Panc1 (cell line): Measurements from ENCODE around the gene PNKP.

Source experiments
- TF ChIP-seq, protein P1 (sequence below): fragments of 450-650 bp; IDR thresholded peaks from 2 replicates; pipeline ENCODE4 v1.5.1; 2017; ENCODE audit warnings: mild to moderate bottlenecking
- TF ChIP-seq, protein P2 (sequence below), 2 experiments: IDR thresholded peaks; 2 replicates each; pipeline ENCODE4 v1.6.1; 2011 to 2012; ENCODE audit warnings: low read depth in 2 of 2, control low read depth in 1 of 2, low read length in 1 of 2, mild to moderate bottlenecking in 1 of 2, moderate library complexity in 1 of 2; ENCODE audit not compliant: insufficient read depth in 1 of 2

DNA sequence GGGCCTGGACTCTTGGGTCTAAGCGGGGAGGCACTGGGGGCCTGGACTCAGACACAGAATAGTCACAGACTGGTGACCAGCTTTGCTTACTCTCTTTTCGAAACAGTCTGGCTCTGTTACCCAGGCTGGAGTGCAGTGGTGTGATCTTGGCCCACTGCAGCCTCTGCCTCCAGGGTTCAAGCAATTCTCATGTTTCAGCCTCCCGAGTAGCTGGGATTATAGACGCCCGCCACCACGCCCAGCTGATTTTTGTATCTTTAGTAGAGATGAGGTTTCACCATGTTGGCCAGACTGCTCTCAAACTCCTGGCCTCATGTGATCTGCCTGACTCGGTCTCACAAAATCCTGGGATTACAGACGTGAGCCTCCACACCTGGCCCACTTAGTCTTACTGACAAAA lies 38.2 kb downstream of the PNKP start:
- TF ChIP-seq, protein P1, sequence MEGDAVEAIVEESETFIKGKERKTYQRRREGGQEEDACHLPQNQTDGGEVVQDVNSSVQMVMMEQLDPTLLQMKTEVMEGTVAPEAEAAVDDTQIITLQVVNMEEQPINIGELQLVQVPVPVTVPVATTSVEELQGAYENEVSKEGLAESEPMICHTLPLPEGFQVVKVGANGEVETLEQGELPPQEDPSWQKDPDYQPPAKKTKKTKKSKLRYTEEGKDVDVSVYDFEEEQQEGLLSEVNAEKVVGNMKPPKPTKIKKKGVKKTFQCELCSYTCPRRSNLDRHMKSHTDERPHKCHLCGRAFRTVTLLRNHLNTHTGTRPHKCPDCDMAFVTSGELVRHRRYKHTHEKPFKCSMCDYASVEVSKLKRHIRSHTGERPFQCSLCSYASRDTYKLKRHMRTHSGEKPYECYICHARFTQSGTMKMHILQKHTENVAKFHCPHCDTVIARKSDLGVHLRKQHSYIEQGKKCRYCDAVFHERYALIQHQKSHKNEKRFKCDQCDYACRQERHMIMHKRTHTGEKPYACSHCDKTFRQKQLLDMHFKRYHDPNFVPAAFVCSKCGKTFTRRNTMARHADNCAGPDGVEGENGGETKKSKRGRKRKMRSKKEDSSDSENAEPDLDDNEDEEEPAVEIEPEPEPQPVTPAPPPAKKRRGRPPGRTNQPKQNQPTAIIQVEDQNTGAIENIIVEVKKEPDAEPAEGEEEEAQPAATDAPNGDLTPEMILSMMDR = no peak
- TF ChIP-seq, protein P2, sequence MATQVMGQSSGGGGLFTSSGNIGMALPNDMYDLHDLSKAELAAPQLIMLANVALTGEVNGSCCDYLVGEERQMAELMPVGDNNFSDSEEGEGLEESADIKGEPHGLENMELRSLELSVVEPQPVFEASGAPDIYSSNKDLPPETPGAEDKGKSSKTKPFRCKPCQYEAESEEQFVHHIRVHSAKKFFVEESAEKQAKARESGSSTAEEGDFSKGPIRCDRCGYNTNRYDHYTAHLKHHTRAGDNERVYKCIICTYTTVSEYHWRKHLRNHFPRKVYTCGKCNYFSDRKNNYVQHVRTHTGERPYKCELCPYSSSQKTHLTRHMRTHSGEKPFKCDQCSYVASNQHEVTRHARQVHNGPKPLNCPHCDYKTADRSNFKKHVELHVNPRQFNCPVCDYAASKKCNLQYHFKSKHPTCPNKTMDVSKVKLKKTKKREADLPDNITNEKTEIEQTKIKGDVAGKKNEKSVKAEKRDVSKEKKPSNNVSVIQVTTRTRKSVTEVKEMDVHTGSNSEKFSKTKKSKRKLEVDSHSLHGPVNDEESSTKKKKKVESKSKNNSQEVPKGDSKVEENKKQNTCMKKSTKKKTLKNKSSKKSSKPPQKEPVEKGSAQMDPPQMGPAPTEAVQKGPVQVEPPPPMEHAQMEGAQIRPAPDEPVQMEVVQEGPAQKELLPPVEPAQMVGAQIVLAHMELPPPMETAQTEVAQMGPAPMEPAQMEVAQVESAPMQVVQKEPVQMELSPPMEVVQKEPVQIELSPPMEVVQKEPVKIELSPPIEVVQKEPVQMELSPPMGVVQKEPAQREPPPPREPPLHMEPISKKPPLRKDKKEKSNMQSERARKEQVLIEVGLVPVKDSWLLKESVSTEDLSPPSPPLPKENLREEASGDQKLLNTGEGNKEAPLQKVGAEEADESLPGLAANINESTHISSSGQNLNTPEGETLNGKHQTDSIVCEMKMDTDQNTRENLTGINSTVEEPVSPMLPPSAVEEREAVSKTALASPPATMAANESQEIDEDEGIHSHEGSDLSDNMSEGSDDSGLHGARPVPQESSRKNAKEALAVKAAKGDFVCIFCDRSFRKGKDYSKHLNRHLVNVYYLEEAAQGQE (IDR thresholded peaks at IDR 0.05; ENCODE audit: insufficient read depth in 1 of 2, low read depth in 2 of 2, low read length in 1 of 2) = no peak
